GM04504 (cell line): ENCODE measurements around the gene SERPINB8.

Experiments
- DNase-seq: peaks from one replicate; pipeline ENCODE4 v3.0.0-alpha.2; 2012; ENCODE audit warnings: low read depth

The SERPINB8 gene

DNA sequence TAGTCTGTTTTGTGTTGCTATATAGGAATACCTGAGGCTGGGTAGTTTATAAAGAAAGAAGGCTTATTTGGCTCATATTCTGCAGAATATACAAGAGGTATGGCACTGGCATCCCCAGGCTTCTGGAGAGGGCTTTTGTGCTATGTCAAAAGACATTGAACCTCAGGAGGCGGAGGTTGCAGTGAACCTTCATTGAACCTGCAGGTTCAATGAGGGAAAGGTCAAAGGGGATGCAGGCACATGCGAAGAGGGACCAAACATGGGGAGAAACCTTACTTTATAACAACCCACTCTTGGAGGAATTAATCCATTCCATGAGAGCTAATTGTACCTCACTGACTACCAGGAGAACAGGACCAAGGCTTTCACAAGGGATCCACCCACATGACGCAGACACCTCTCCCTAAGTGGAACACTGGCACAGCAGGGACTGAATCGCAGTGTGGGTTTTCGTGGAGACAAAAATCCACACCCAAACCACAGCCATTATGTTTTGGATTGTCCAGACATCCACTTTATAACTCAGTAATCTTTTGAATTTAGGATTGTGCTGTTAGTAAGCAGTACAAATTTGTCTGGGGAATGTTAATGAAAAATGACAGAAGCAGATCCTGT lies 4.1 kb upstream of the SERPINB8 start:
- no peak for DNase-seq

DNA sequence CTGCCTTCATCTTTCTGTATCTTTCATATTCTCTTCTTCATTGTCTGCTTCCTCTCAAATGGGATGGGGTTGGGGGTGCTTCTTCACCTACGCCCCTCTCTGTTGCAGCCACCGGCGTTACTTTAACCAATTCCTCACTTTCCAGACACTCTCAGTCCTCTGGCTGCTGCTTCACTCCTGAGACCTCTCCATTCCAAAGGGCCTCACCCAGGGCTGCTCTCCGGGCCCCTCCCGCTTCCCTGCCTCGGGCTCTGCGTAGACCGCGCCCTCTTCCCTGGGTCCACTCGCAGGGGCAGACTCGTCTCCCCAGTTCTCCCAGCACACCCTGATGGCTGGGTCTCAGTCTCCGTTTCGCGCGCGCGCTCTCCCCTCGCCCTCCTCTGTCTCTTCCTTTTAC lies 926 bp downstream of the SERPINB8 start:
- DNase-seq, result no peak

DNA sequence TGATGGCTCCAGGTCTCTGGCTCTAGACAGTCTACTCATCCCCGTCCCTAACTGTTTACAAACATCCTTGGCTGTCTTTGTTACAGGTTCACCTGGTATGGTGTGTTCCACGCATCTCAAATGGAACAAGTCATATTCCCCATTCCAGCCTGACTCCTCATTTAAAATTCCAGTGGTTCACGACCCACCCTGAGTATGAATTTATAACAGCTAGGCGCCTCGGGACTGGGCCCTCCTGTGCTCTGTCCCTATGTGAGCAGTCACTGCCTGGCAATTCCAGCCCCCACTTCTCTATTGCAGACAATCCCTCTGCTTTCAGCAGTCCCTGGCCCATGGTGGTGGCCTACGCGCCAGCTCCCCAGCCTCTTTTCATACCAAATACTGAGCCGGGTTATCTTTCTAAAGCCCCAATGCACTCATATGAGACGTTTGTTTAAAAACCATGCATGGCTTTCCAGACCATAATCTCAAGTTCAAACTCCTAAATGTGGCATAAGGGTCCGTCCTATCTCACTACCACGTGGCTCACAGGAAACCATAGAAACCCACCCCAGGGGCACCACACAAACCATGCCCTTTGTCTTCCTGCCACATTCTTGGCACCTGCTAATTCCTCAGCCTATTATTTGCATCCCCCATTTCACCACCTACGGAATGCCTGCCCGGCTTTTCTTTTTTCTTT lies 1.6 kb downstream of the SERPINB8 start:
- no peak for DNase-seq

DNA sequence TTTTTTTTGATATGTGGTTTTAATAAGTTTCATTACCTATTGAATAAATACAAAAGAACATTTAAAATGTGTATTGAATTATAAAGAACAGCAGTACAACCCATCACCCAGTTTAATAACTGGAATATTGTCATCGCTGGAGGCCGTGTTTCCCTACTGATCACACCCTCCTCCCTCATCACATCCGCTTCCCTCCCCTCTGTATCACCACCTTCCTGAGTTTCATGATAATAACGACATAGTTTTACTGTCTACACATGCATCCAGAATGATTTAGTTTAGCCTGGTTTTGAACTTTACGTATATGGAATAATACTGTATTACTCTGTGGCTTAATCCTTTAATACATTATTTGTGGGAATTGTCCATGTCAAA lies 2.1 kb downstream of the SERPINB8 start:
- DNase-seq, result no peak

DNA sequence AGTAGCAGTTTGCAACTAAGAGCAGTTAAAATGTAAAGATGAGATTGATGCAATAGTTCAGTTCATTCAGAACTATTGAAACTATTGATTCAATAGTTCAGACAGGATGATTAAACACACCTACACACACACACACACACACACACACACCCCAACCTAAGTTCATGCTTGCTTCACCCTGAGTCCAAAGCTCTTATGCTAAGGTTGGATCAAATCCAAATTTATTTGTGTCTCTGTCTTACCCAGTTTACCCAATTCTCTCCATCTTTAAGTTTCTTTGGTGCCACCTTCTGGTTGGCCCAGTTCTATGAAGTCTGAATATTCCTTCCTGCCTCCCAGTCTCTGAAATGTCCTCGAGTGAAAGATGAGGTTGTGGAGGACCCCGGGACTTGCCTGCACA lies 5.1 kb downstream of the SERPINB8 start:
- DNase-seq, result no peak

DNA sequence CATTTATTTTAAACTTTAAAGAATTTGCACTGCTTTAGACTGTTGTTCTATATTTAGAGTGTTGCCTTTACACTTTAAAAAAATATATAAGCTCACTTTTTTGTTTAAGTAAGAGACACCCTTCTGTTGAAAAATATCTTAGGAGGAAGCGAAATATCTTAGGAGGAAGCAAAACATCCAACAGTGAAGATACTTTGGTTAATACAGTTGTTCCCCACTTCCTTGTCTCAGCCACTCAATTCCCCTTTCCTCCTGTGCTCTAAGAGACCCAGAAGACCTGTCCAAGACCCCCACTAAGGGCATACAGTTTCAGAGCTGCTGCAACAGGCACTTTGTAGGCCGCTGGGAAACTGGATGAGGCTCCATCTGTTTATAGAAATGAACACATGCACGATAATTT lies 5.7 kb downstream of the SERPINB8 start:
- no peak for DNase-seq

DNA sequence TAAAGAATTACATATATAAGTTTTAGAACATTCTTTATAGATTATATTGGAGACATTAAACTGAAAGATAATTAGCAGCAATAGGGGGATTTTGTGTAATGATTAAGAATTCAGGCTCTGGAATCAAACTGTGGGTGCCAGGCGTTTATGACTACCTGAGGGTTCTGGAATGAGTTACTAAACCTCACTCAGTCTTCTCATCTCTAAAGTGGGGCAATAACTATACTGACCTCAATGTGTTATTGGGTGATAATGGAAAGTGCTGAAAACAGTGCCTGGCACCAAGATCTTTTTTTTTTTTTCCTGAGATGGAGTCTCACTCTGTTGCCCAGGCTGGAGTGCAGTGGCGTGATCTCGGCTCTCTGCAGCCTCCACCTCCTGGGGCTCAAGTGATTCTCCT lies 7.2 kb downstream of the SERPINB8 start:
- DNase-seq, result no peak

DNA sequence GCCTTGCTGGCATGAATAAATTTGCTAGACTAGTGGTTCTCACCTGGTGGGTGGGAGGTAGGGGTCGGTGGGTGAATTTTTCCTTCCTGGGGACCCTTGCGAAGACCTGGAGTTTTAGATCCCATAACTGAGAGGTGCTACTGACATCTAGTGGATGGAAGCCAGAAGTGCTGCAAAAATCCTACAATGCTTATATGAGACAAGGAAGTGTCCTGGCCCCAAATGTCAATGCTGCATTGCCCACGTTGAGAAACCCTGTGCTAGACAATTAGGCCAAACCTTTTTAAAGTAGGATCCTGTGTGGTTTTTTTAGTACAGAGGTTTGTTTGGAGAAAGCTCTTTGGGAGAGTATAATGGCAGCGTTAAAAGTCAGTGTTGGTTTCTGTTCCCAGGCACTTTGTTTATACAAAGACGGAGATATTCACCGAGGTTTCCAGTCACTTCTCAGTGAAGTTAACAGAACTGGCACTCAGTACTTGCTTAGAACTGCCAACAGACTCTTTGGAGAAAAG lies 9.6 kb downstream of the SERPINB8 start:
- peak; percentile 31 for DNase-seq

DNA sequence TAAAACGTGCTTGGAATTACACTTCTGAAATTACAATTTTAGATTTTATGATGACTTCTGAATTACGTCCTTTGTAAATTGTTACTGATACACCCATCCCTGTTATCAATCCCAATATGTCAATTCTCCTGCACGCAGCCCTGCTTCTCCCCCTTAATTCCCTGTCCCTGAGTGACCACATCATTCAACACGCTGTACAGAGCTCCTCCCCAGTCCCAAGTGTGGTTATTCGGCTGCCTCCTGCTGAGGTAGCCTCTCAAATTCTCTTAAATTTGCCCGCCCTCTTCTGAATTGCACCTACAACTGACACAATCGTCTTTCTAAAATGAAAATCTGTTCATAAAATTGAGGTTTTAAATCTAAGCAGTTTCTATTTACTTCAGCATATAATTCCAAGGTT lies 10.1 kb downstream of the SERPINB8 start:
- DNase-seq, result no peak

DNA sequence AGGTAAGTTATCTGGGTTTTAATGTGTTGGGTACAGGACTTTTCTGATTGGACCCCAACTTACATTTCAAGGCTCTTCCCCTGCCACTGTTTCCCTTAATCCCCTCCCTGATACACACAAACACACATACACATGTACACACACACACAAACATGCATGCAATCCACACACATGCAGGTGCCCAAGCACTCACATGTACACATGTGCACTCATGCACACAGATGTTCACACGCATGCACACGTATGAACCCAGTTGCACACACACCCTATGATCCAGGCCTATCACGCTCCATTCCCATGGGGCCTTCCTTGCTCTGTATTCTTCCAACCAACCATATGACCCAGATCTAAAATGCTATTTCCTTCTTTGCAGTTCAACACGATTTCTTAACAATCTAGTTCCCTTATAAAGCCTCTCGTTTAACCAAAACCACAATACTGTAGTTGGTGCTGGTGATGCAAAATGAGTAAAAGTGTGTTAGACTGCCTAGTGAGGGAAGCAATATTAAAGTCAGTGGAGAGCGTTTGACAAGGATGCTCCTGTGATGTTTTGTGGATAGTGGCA lies 11.1 kb downstream of the SERPINB8 start:
- DNase-seq, result no peak

DNA sequence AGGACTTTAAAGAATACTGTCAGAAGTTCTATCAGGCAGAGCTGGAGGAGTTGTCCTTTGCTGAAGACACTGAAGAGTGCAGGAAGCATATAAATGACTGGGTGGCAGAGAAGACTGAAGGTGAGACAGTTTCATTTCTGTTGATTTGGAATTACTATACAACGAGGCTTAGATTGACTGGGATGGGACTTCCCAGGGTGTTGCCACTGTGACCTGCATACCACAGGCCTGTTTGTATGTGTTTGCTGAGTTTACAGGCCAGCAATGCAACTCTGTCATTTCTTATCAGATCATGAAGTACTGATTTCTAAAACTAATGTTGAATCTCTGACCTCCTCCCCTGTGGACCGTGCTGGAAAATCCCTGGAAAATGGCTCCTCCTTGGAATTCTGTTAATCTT lies 11.8 kb downstream of the SERPINB8 start:
- no peak for DNase-seq

DNA sequence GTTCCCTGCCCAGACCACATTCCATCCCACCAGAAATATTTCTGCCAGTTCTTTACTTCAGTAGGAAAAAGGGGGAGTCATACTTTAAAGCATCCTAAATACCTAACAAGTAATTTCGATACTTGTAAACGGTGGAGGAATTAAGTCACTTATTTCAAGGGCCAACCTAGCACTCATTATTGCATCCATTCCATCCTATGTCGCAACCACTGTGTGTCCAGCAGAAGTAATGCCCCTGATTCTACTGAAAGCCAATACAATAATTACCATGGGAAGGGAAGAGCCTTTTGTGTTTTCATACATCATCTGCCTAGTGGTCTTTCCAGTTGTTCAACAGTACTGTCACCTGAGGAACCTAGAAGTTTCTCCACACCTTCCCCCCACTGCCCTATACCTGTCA lies 12.5 kb downstream of the SERPINB8 start:
- DNase-seq, result no peak

DNA sequence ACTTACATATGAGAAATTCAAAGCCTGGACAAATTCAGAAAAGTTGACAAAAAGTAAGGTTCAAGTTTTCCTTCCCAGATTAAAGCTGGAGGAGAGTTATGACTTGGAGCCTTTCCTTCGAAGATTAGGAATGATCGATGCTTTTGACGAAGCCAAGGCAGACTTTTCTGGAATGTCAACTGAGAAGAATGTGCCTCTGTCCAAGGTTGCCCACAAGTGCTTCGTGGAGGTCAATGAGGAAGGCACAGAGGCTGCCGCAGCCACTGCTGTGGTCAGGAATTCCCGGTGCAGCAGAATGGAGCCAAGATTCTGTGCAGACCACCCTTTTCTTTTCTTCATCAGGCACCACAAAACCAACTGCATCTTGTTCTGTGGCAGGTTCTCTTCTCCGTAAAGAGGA lies 17.0 kb downstream of the SERPINB8 start:
- DNase-seq, result no peak

DNA sequence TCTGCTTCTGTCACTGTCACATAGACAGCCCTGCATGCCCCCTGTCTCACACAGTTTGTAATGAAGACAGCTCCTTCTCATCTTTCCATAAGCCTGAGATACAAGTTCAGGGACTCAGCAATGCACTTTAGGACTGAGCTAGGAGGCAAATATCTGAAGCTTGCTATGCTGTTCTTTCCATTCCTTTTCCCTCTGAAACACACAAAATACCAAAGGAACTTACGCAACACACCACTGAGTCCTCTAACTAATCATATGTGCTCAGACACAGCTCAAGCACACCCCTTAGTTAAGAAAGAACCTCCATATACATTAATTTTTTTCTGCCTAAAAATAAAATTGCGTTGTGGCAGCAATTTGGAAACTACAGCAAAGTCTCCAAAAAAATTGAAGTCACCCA lies 17.9 kb downstream of the SERPINB8 start:
- no peak for DNase-seq

DNA sequence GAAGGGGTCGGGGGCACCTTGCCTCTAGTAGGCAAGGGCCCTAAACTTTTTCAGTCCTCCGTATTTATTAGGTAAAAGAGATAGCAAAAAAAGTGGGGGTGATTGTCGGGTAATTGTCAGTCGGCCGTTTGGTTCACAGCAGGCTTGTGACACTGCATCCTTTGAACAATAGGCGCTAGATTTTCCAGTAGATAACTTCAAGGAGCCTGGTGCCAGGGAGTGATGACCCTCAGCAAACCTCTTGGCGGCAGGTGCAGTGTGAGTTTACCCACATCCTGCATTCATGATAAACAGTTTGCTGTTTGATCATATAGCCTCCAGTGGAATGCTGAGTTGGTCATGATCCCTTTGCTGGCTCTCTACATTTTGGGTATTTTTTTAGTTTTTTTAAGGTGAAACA lies 22.9 kb downstream of the SERPINB8 start:
- no peak for DNase-seq

DNA sequence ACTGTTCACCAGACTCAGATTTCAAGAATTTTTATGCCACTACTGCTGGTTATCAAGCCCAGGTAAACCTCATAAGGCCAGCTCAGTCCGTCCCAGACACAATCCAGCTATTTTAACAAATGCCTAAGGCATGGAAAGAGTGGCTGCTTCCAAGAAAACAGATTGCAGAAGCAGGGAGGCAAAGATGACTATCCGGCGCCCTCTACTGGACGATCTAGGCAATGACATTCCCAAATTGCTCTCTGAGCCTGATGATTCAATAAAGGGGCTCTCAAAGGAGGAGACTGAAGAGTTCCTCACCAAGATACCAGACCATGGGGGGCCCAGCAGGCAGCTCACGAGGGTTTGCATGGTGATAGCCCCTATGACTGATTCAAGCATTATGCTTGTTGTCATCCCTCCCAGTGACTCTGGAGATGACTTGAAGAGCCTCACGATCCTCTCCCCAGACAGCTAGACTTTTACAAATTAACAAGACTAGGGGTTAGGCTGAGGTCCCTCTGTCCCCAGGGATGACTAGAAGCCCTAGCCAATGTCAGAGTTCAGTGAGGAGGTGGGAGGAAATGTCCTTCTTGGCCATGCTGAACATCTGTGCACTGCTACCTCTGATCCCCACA lies 25.0 kb downstream of the SERPINB8 start:
- peak; percentile 48 for DNase-seq

DNA sequence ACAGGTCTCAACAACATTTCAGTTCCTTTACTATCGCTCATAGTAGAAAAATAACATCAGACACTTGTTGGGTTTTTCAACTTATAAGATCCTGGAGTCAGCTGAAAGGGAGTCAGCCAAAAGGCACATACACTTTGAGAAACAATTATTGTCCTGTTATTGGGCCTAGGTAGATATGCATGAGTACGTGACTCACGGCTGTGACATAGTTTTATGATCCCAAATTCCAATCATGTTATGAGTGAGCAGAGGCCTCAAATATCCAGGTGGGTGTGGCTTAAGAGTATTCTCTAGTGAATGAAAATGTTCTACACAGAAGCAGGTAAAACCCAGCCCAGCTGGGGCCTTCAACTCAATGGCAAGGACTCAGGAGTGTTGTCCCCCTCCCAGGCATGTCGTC lies 27.2 kb downstream of the SERPINB8 start:
- no peak for DNase-seq

DNA sequence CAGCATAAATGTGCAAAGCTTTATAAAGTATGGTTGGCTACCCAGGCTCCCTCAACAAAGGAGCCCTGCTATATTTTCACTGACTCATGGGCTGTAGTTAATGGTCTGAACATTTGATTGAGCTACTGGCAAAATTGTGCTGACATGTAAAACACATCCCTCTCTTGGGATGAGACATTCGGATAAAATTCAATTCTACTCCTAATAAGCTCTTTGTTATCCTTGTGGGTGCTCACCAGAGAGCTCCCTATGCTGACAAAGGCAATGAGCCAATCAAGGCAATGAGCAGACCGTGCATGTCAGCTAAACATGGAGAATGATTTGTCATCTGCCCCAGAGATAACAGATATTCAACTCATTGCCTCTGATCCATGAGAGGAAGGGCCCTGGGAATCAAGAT lies 27.7 kb downstream of the SERPINB8 start:
- DNase-seq, result no peak

DNA sequence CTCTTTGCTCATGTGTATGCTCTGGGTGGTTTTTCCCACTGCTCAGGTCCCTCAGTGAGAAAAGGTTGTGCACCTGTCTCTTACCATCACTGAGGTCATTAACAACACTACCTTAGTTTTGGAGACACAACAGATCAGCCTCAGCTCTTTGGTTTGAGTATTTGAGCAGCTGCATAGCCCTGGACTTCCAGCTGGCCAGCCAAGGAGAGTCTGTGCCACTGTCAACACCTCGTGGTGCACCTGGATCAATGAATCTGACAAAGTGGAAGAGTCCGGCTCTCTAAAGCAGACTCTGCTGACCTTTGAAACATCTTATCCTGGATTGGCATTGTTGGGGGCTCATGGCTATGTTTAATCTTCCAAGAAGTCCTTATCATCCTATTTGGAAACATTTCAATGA lies 30.0 kb downstream of the SERPINB8 start:
- no peak for DNase-seq

DNA sequence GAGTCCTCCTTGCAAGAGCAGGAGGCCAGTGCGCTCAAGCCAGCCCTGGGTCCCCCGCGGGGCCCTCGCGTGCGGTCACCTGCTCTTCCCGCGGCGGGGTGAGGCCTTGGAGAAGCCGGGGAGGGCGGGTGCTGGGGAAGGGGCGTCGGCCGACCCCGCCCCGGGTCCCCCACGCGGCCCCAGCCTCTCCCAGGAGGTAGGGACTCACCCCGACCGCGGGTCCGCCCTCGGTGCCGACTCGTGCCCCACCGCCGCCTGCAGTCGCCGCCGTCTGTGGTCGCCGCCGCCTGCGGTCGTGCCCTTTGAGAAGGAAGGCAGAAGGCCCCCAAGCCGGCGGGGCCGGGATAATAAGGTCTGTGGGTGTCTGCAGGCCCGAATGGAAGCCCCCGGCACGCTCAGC lies 32.7 kb downstream of the SERPINB8 start:
- DNase-seq, result no peak

DNA sequence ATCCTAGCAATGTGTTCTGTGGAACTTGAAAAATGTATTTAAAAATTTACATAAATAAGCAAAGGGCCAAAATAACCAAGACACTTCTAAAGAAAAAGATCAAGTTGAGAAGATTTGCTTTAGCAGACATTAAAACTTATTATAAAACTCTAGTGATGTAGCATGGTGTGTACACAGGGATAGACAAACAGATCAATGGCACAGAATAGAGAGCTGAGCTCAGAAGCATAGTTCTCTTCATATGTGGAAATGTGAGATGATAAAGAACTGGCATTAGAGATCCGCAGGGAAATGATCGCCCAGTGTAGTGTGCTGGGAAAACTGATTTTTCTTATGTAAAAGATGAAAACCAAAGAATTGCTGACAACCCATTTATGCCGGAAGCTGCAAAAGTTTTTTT lies 39.4 kb downstream of the SERPINB8 start:
- DNase-seq, result no peak

DNA sequence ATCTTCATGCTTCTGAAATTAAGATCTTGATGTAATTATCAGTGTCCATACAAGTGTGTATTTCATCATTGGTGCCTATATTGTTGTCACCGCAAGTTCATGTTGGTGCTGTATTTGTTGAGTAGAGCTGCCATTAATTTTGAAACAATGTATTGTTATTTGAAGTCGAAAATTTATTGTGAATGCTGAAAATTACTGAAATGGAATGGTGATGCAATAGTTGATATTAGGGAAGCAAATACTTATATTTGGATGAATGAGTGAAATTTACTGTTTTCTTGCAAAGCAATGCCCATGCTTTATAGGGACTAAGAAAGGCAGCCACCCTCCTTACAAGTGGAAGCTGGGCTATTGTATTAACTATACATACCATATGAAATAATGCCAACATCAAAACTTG lies 41.6 kb downstream of the SERPINB8 start:
- no peak for DNase-seq

DNA sequence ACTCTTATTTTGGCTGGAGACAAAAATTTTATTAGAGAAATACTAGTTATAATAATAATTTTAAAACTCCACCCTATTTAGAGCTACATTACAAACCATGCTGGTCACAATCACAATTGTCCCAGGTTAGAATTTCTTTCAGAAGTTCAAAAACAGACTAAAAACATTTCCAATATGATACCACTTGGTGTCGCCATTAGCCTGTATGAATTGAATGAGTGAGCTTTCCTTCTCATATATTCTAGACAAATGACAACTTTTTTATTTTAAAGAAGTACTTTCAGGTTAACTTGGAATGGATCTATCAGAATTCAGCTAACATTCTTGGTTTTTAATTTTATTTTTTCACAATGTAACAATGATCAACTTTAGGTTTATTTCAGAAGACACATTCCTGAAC lies 48.0 kb downstream of the SERPINB8 start:
- no peak for DNase-seq
